ENCODE data around the gene KIR2DL1. TPM values are rescaled to one million over a fixed set of nuclear protein-coding genes. Genes with fewer than 3 reads are reported as not detected.
"Not testable (repeated sequence)": the region's sequence is repeated elsewhere in the genome, so short reads cannot be mapped to it uniquely, and the experiment has no call there.

The KIR2DL1 gene
- total RNA-seq = not detected
- polyA plus RNA-seq (2013, experiment 1 of 2) = 0.04 TPM
- polyA plus RNA-seq (2013, experiment 2 of 2) = 0.04 TPM
- total RNA-seq = 0 to 0.36 (median 0) reads per million in 172 experiments

GRCh38 chr19:54769646-54770045 is at the start of gene KIR2DL1:
Gene KIR2DL1, plus strand, starts transcription at chr19:54769793. Its CDS starts 58 bp downstream, at chr19:54769851.
- H3K9me3 ChIP-seq (ENCODE audit: control insufficient read depth in 1 of 2, insufficient read depth in 1 of 2, low read length in 2 of 2); DNase-seq; H3K27me3 Mint-ChIP-seq; H3K4me1 Mint-ChIP-seq (ENCODE audit: low read depth); POLR2A ChIA-PET; H3K4me3 ChIP-seq (ENCODE audit: low read length); H3K9me3 Mint-ChIP-seq; ATAC-seq (ENCODE audit: poor library complexity); CTCF ChIA-PET; H3K36me3 Mint-ChIP-seq (ENCODE audit: low read depth); intact Hi-C loops (cut with DNase I, micrococcal nuclease); H3K36me3 ChIP-seq (ENCODE audit: insufficient read depth, low read length); H3K4me3 Mint-ChIP-seq; H3K27me3 ChIP-seq (ENCODE audit: control insufficient read depth in 1 of 2, insufficient read depth in 2 of 2, low read length in 2 of 2); H3K4me1 ChIP-seq (ENCODE audit: insufficient read depth, low read length); H3K27ac ChIP-seq (ENCODE audit: low read depth in 1 of 2, low read length in 2 of 2); H3K27ac Mint-ChIP-seq: not testable (repeated sequence)

GRCh38 chr19:54724142-54724541 is 45.5 kb upstream of the KIR2DL1 start, which contains the start of gene KIR3DL3:
Gene KIR3DL3, plus strand, starts transcription at chr19:54724442. Its CDS starts 55 bp downstream, at chr19:54724497.
- no peak for ATAC-seq (ENCODE audit: poor library complexity)
- H3K9me3 ChIP-seq (ENCODE audit: control insufficient read depth in 1 of 2, insufficient read depth in 1 of 2, low read length in 2 of 2) = peaks cover 13 to 19% of the 10 kb centered on the region in 2 experiments
- H3K9me3 Mint-ChIP-seq = peaks cover 14% of the 10 kb centered on the region
- CTCF ChIA-PET = no interaction called here
- H3K27me3 ChIP-seq (ENCODE audit: control insufficient read depth in 1 of 2, insufficient read depth in 2 of 2, low read length in 2 of 2) = no peaks in the 10 kb centered on the region
- no peak within 1 kb of the TSS for H3K27ac ChIP-seq (ENCODE audit: low read depth in 1 of 2, low read length in 2 of 2)
- H3K4me1 ChIP-seq (ENCODE audit: insufficient read depth, low read length) = no peaks in the 10 kb centered on the region
- H3K27ac Mint-ChIP-seq = no peak within 1 kb of the TSS
- H3K4me3 ChIP-seq (ENCODE audit: low read length) = no peak within 1 kb of the TSS
- no peaks in the 10 kb centered on the region for H3K36me3 ChIP-seq (ENCODE audit: insufficient read depth, low read length)
- no peaks in the 10 kb centered on the region for H3K4me1 Mint-ChIP-seq (ENCODE audit: low read depth)
- no peak for TF ChIP-seq CTCF (IDR thresholded peaks at IDR 0.05)
- DNase-seq = no peak
- H3K27me3 Mint-ChIP-seq = peaks cover 5% of the 10 kb centered on the region
- peaks cover 5% of the 10 kb centered on the region for H3K36me3 Mint-ChIP-seq (ENCODE audit: low read depth)
- POLR2A ChIA-PET = no interaction called here
- H3K4me3 Mint-ChIP-seq = no peak within 1 kb of the TSS
- intact Hi-C loops (cut with DNase I, micrococcal nuclease) = no loop called here

GRCh38 chr19:54724644-54725043 is 44.9 kb upstream of the KIR2DL1 start:
- H3K36me3 Mint-ChIP-seq (ENCODE audit: low read depth) = peaks cover 5% of the 10 kb centered on the region
- H3K9me3 Mint-ChIP-seq = peaks cover 12% of the 10 kb centered on the region
- Histone ChIP-seq H3K4me3 (ENCODE audit: low read length) (no peak overlapping the region), H3K36me3 (ENCODE audit: insufficient read depth, low read length) (no peaks in the 10 kb centered on the region), H3K27me3 (ENCODE audit: control insufficient read depth in 1 of 2, insufficient read depth in 2 of 2, low read length in 2 of 2) (no peaks in the 10 kb centered on the region), H3K9me3 (ENCODE audit: control insufficient read depth in 1 of 2, insufficient read depth in 1 of 2, low read length in 2 of 2) (peaks cover 13 to 16% of the 10 kb centered on the region in 2 experiments), H3K4me1 (ENCODE audit: insufficient read depth, low read length) (no peaks in the 10 kb centered on the region), H3K27ac (ENCODE audit: low read depth in 1 of 2, low read length in 2 of 2) (no peak overlapping the region)
- no peak for TF ChIP-seq CTCF (IDR thresholded peaks at IDR 0.05)
- no peak overlapping the region for H3K27ac Mint-ChIP-seq
- H3K27me3 Mint-ChIP-seq = peaks cover 6% of the 10 kb centered on the region
- no peaks in the 10 kb centered on the region for H3K4me1 Mint-ChIP-seq (ENCODE audit: low read depth)
- no peak for ATAC-seq (ENCODE audit: poor library complexity)
- intact Hi-C loops (cut with DNase I, micrococcal nuclease) = no loop called here
- DNase-seq = no peak
- ChIA-PET POLR2A (no interaction called here), CTCF (no interaction called here)
- H3K4me3 Mint-ChIP-seq = no peak overlapping the region

GRCh38 chr19:54725321-54725720 is 44.3 kb upstream of the KIR2DL1 start:
- Histone ChIP-seq H3K36me3 (ENCODE audit: insufficient read depth, low read length) (no peaks in the 10 kb centered on the region), H3K27me3 (ENCODE audit: control insufficient read depth in 1 of 2, insufficient read depth in 2 of 2, low read length in 2 of 2) (no peaks in the 10 kb centered on the region), H3K4me3 (ENCODE audit: low read length) (no peak overlapping the region), H3K9me3 (ENCODE audit: control insufficient read depth in 1 of 2, insufficient read depth in 1 of 2, low read length in 2 of 2) (peaks cover 12 to 13% of the 10 kb centered on the region in 2 experiments), H3K27ac (ENCODE audit: low read depth in 1 of 2, low read length in 2 of 2) (no peak overlapping the region), H3K4me1 (ENCODE audit: insufficient read depth, low read length) (no peaks in the 10 kb centered on the region)
- Mint-ChIP-seq H3K27me3 (peaks cover 6% of the 10 kb centered on the region), H3K36me3 (ENCODE audit: low read depth) (peaks cover 5% of the 10 kb centered on the region), H3K27ac (no peak overlapping the region), H3K4me3 (no peak overlapping the region), H3K4me1 (ENCODE audit: low read depth) (no peaks in the 10 kb centered on the region), H3K9me3 (peaks cover 12% of the 10 kb centered on the region)
- DNase-seq (no peak), ATAC-seq (ENCODE audit: poor library complexity) (no peak)
- intact Hi-C loops (cut with DNase I, micrococcal nuclease) = no loop called here
- CTCF ChIA-PET = no interaction called here
- TF ChIP-seq CTCF (IDR thresholded peaks at IDR 0.05) = no peak
- POLR2A ChIA-PET = no interaction called here

All from CD4-positive, alpha-beta T cell (primary cell).